Smooth muscle cell (in vitro differentiated cells): ENCODE results near the gene RPS13. TPM values are rescaled to one million over a fixed set of nuclear protein-coding genes. Genes with fewer than 3 reads are reported as not detected.
"Not testable (repeated sequence)": the region's sequence is repeated elsewhere in the genome, so short reads cannot be mapped to it uniquely, and the experiment has no call there.

ENCODE experiments used
- DNase-seq: peaks from one replicate; lab custom pipeline; 2025; ENCODE audit not compliant: unreplicated experiment; lab: John Stamatoyannopoulos, UW
- H2AFZ ChIP-seq: fragments of 200-600 bp; sonication (generic); 2 replicates; pipeline ENCODE4 v1.6.0; 2016; ENCODE audit warnings: antibody characterized with exemption, low read depth, mild to moderate bottlenecking
- H3F3A ChIP-seq: fragments of 200-600 bp; sonication (generic); 2 replicates; pipeline ENCODE4 v1.6.0; 2017; ENCODE audit warnings: antibody characterized with exemption, low read depth
- H3K27ac ChIP-seq: fragments of 200-600 bp; sonication (generic); 2 replicates; pipeline ENCODE4 v1.5.1; 2016; ENCODE audit warnings: low read depth, mild to moderate bottlenecking
- H3K27me3 ChIP-seq: fragments of 200-600 bp; sonication (generic); 2 replicates; pipeline ENCODE4 v1.6.1; 2016; ENCODE audit warnings: low read depth, mild to moderate bottlenecking
- H3K36me3 ChIP-seq: fragments of 200-600 bp; sonication (generic); 2 replicates; pipeline ENCODE4 v1.5.1; 2016; ENCODE audit warnings: low read depth
- H3K4me1 ChIP-seq: fragments of 200-600 bp; sonication (generic); 2 replicates; pipeline ENCODE4 v1.5.1; 2016; ENCODE audit warnings: low read depth
- H3K4me2 ChIP-seq: fragments of 200-600 bp; sonication (generic); 2 replicates; pipeline ENCODE4 v1.6.0; 2016; ENCODE audit warnings: mild to moderate bottlenecking
- H3K4me3 ChIP-seq: fragments of 200-600 bp; sonication (generic); 2 replicates; pipeline ENCODE4 v1.5.1; 2016; ENCODE audit warnings: mild to moderate bottlenecking
- H3K79me2 ChIP-seq: fragments of 200-600 bp; sonication (generic); 2 replicates; pipeline ENCODE4 v1.6.0; 2016; ENCODE audit warnings: low read depth, mild to moderate bottlenecking
- H3K9ac ChIP-seq: fragments of 200-600 bp; sonication (generic); 2 replicates; pipeline ENCODE4 v1.6.0; 2016; ENCODE audit warnings: low read depth
- H3K9me3 ChIP-seq: fragments of 200-600 bp; sonication (generic); replicated peaks from 2 replicates; pipeline ENCODE4 v1.5.1; 2016; ENCODE audit warnings: low read depth
- H4K20me1 ChIP-seq: fragments of 200-600 bp; sonication (generic); 2 replicates; pipeline ENCODE4 v1.6.0; 2016; ENCODE audit warnings: low read depth
- WGBS: methylation state at CpG from one replicate; pipeline ENCODE4 v1.1.7; 2016; ENCODE audit warnings: low lambda C conversion rate; 5-methylcytosine and 5-hydroxymethylcytosine counted together
- polyA plus RNA-seq: library from polyadenylated mRNA; unstranded; fragments of >200 nt; fragmentation: Nextera tagmentation; extraction: Ambion mirVana; gene quantifications from 2 replicates; pipeline ENCODE4 v1.2.1, GENCODE V29; 2016
- total RNA-seq: library from RNA; depleted of rRNA; stranded (reverse); fragments of >200 nt; gene quantifications from 2 replicates; pipeline ENCODE4 v1.2.3, GENCODE V29; 2014
- TF ChIP-seq, protein P1 (sequence below): fragments of 200-600 bp; sonication (generic); IDR thresholded peaks from 2 replicates; pipeline ENCODE4 v1.5.1; 2017; ENCODE audit warnings: borderline replicate concordance, mild to moderate bottlenecking, antibody characterized with exemption; ENCODE audit not compliant: insufficient read depth, poor library complexity, severe bottlenecking

Gene RPS13
- total and polyA plus RNA-seq, 2 experiments from 2014 or later, result 750 to 1,408 TPM

DNA sequence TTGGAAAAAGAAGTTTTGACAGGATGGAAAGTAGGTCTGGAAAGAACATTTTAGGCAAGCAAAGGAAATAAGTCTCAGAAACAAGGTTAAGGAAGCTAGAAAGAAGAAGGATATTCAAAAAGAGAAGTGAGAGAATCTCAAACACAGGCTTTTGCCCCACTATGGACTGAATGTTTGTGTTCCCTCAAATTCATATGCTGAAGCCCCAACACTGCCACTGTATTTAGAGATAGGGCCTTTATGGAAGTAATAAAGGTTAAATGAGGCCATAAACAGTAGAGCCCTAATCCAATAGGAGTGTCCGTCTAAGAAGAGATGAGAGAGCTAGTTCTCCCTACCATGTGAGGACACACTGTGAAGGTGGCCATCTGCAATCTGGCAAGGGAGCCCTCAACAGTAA is 20.6 kb upstream of the RPS13 start:
- TF ChIP-seq, protein P1, sequence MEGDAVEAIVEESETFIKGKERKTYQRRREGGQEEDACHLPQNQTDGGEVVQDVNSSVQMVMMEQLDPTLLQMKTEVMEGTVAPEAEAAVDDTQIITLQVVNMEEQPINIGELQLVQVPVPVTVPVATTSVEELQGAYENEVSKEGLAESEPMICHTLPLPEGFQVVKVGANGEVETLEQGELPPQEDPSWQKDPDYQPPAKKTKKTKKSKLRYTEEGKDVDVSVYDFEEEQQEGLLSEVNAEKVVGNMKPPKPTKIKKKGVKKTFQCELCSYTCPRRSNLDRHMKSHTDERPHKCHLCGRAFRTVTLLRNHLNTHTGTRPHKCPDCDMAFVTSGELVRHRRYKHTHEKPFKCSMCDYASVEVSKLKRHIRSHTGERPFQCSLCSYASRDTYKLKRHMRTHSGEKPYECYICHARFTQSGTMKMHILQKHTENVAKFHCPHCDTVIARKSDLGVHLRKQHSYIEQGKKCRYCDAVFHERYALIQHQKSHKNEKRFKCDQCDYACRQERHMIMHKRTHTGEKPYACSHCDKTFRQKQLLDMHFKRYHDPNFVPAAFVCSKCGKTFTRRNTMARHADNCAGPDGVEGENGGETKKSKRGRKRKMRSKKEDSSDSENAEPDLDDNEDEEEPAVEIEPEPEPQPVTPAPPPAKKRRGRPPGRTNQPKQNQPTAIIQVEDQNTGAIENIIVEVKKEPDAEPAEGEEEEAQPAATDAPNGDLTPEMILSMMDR, result no peak
- 92% methylated on average over 1 of the region's 1 CpG for WGBS
- H3K9ac ChIP-seq, result no peak overlapping the region
- H4K20me1 ChIP-seq, result no peaks in the 10 kb centered on the region
- H3K4me1 ChIP-seq, result no peaks in the 10 kb centered on the region
- no peaks in the 10 kb centered on the region for H3K79me2 ChIP-seq
- no peak overlapping the region for H2AFZ ChIP-seq
- peaks cover 34% of the 10 kb centered on the region for H3K36me3 ChIP-seq
- H3K27ac ChIP-seq, result no peak overlapping the region
- no peaks in the 10 kb centered on the region for H3K9me3 ChIP-seq
- H3K4me3 ChIP-seq, result no peak overlapping the region
- H3F3A ChIP-seq, result no peaks in the 10 kb centered on the region
- no peak for DNase-seq
- no peak overlapping the region for H3K4me2 ChIP-seq
- H3K27me3 ChIP-seq, result no peaks in the 10 kb centered on the region

DNA sequence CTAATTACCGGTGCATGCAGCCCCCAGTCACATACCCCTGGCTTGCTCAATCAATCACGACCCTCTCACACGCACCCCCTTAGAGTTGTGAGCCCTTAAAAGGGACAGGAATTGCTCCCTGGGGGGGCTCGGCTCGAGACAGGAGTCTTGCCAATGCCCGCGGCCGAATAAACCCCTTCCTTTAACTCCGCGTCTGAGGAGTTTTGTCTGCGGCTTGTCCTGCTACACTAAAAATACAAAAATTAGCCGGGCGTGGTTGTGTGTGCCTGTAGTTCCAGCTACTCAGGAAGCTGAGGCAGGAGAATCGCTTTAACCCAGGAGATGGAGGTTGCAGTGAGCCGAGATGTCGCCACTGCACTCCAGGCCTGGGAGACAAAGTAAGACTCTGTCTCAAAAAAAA is 8.5 kb upstream of the RPS13 start:
- whole genome bisulfite sequencing, result 94% methylated on average over 16 of the region's 16 CpGs

GRCh38 chr11:17077240-17077519 is 287 bp downstream of the RPS13 start:
- H3K4me1 ChIP-seq, result peaks cover 12% of the 10 kb centered on the region
- H3K9ac ChIP-seq, result peak overlapping the region; percentile 98
- no peak for DNase-seq

More for the DNA sequence above, 8.5 kb upstream of the RPS13 start:
- not testable (repeated sequence) for H3K4me2 ChIP-seq, H3K4me1 ChIP-seq, H3K27ac ChIP-seq, H3K4me3 ChIP-seq, H3F3A ChIP-seq, DNase-seq, H4K20me1 ChIP-seq, H3K27me3 ChIP-seq, H3K79me2 ChIP-seq, H3K9me3 ChIP-seq, H3K9ac ChIP-seq, H2AFZ ChIP-seq
- peaks cover 14% of the 10 kb centered on the region for H3K36me3 ChIP-seq

GRCh38 chr11:17076517-17077239 is 789 bp downstream of the RPS13 start:
- no peak for DNase-seq

More at GRCh38 chr11:17077240-17077519, 287 bp downstream of the RPS13 start:
- Histone ChIP-seq H3F3A (no peaks in the 10 kb centered on the region), H3K36me3 (peaks cover 12% of the 10 kb centered on the region), H3K9me3 (no peaks in the 10 kb centered on the region), H3K4me2 (peak overlapping the region; percentile 97), H3K27me3 (no peaks in the 10 kb centered on the region), H3K4me3 (peak overlapping the region; percentile 96), H3K79me2 (peaks cover 25% of the 10 kb centered on the region), H3K27ac (peak overlapping the region; percentile 92), H4K20me1 (peaks cover 36% of the 10 kb centered on the region), H2AFZ (peak overlapping the region; percentile 70)
- TF ChIP-seq, protein P1, result no peak
- 2% methylated on average over 20 of the region's 20 CpGs for WGBS

More at GRCh38 chr11:17076517-17077239, 789 bp downstream of the RPS13 start:
- no peaks in the 10 kb centered on the region for H3K9me3 ChIP-seq
- H3K4me1 ChIP-seq, result peaks cover 12% of the 10 kb centered on the region
- H4K20me1 ChIP-seq, result peaks cover 36% of the 10 kb centered on the region
- TF ChIP-seq, protein P1, result no peak
- peaks cover 12% of the 10 kb centered on the region for H3K36me3 ChIP-seq
- H3K79me2 ChIP-seq, result peaks cover 25% of the 10 kb centered on the region
- H3K4me3 ChIP-seq, result peak overlapping the region; percentile 96
- no peaks in the 10 kb centered on the region for H3K27me3 ChIP-seq
- H3F3A ChIP-seq, result no peaks in the 10 kb centered on the region
- H3K9ac ChIP-seq, result peak overlapping the region; percentile 98
- WGBS, result 29% methylated on average over 15 of the region's 15 CpGs
- peak overlapping the region; percentile 97 for H3K4me2 ChIP-seq
- peak overlapping the region; percentile 92 for H3K27ac ChIP-seq
- peak overlapping the region; percentile 70 for H2AFZ ChIP-seq
